Measurements from ENCODE around the gene CENPP.

The CENPP gene

DNA sequence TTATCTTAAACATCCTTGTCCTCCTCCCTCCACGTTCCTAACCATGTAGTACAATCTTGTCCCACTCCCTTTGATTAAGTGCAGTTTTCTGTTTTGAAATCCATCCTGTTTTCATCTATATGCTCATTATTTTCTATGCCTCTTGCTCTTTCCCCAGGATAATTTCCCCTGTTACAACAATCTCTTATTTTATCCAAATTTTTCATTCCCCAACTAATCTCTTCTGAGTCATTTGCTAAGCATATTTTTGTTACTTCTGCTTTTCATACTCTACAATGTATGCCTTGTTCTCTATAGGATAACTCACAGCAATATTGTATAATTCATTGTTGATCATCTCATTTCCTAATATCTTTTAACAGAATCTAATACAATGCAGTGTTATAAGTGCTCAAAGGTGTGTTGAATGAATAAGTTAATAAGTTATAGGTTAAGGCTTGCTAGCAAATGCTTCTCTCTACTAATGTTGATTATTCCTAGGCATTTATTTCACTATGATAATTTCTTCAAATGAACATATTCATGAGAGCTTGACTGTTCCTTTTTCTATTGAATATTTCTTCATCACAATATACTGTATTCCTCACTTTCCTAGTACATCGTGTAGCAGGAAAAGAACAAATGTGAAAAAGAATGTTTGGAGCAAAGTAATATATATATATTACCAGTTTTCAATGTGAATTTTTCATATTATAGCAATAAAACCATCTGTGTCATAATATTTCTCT lies 97.0 kb downstream of the CENPP start:
- Histone ChIP-seq H3K4me1 (ENCODE audit: low read length) (peaks cover 9% of the 10 kb centered on the region), H3K9me3 (ENCODE audit: insufficient read depth, low read length) (no peaks in the 10 kb centered on the region), H3K36me3 (replicated peaks; ENCODE audit: low read depth, low read length) (no peaks in the 10 kb centered on the region), H3K9ac (ENCODE audit: low read length) (no peak overlapping the region), H3K27ac (ENCODE audit: low read length) (no peak overlapping the region), H3K27me3 (ENCODE audit: low read depth, low read length) (no peaks in the 10 kb centered on the region), H2AFZ (ENCODE audit: low read depth, low read length) (no peak overlapping the region), H3K79me2 (ENCODE audit: low read length) (no peaks in the 10 kb centered on the region), H4K20me1 (ENCODE audit: insufficient read depth, low read length) (no peaks in the 10 kb centered on the region), H3K4me3 (ENCODE audit: low read length) (no peak overlapping the region), H3K4me2 (ENCODE audit: low read length) (peak overlapping the region; percentile 11; the same call in 1 of the 2 replicates)
- TF ChIP-seq EZH2phosphoT487 (IDR thresholded peaks at IDR 0.05; ENCODE audit: low read depth): no peak
- no peak for TF ChIP-seq CTCF (IDR thresholded peaks at IDR 0.05; ENCODE audit: low read depth, low read length)

GRCh38 chr9:92423612-92424011 lies 97.9 kb downstream of the CENPP start:
- H4K20me1 ChIP-seq (ENCODE audit: insufficient read depth, low read length): no peaks in the 10 kb centered on the region
- H3K9ac ChIP-seq (ENCODE audit: low read length): no peak overlapping the region
- H3K79me2 ChIP-seq (ENCODE audit: low read length): no peaks in the 10 kb centered on the region
- no peak overlapping the region for H3K27ac ChIP-seq (ENCODE audit: low read length)
- no peak overlapping the region for H3K4me3 ChIP-seq (ENCODE audit: low read length)
- H3K9me3 ChIP-seq (ENCODE audit: insufficient read depth, low read length): no peaks in the 10 kb centered on the region
- H2AFZ ChIP-seq (ENCODE audit: low read depth, low read length): no peak overlapping the region
- no peak for TF ChIP-seq EZH2phosphoT487 (IDR thresholded peaks at IDR 0.05; ENCODE audit: low read depth)
- TF ChIP-seq CTCF (IDR thresholded peaks at IDR 0.05; ENCODE audit: low read depth, low read length): no peak
- no peaks in the 10 kb centered on the region for H3K36me3 ChIP-seq (replicated peaks; ENCODE audit: low read depth, low read length)
- H3K4me2 ChIP-seq (ENCODE audit: low read length): no peak overlapping the region
- no peaks in the 10 kb centered on the region for H3K27me3 ChIP-seq (ENCODE audit: low read depth, low read length)
- H3K4me1 ChIP-seq (ENCODE audit: low read length): peaks cover 9% of the 10 kb centered on the region

- Histone ChIP-seq H3K4me3 (ENCODE audit: low read length) (no peak within 1 kb of the TSS), H4K20me1 (ENCODE audit: insufficient read depth, low read length) (no peaks in the 10 kb centered on the region), H2AFZ (ENCODE audit: low read depth, low read length) (no peak within 1 kb of the TSS), H3K27ac (ENCODE audit: low read length) (no peak within 1 kb of the TSS), H3K9me3 (ENCODE audit: insufficient read depth, low read length) (no peaks in the 10 kb centered on the region), H3K4me2 (ENCODE audit: low read length) (no peak within 1 kb of the TSS), H3K36me3 (replicated peaks; ENCODE audit: low read depth, low read length) (no peaks in the 10 kb centered on the region), H3K79me2 (ENCODE audit: low read length) (no peaks in the 10 kb centered on the region), H3K27me3 (ENCODE audit: low read depth, low read length) (no peaks in the 10 kb centered on the region), H3K4me1 (ENCODE audit: low read length) (peaks cover 9% of the 10 kb centered on the region), H3K9ac (ENCODE audit: low read length) (no peak within 1 kb of the TSS)
- TF ChIP-seq CTCF (IDR thresholded peaks at IDR 0.05; ENCODE audit: low read depth, low read length): no peak
- no peak for TF ChIP-seq EZH2phosphoT487 (IDR thresholded peaks at IDR 0.05; ENCODE audit: low read depth)
Observed at GRCh38 chr9:92424340-92424739, 98.6 kb downstream of the CENPP start, which contains the start of gene OMD. TSS of gene OMD (minus strand) at chr9:92424471. CDS start at chr9:92417558, 6,913 bp downstream.

DNA sequence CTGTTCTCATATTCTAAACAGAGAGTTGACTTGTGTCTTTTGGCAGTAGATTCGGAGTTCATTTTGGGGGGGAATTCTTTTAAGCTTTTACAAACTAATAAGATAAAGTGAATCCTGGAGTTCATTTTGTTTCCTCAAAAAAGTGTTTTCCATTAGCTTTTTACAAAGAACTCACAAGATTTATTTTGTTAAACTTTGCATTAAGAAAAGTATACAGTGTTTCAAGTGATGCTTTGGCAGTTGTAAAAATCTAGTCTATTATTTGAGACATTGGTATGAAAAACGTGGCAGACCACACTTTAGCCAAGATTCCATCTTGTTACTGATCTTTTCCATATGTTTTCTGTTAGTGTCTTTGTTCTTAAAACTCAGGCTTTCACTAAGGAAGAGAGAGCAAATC lies 99.7 kb downstream of the CENPP start:
- Histone ChIP-seq H3K4me3 (ENCODE audit: low read length) (no peak overlapping the region), H3K27ac (ENCODE audit: low read length) (no peak overlapping the region), H3K79me2 (ENCODE audit: low read length) (no peaks in the 10 kb centered on the region), H3K36me3 (replicated peaks; ENCODE audit: low read depth, low read length) (no peaks in the 10 kb centered on the region), H3K27me3 (ENCODE audit: low read depth, low read length) (no peaks in the 10 kb centered on the region), H3K9me3 (ENCODE audit: insufficient read depth, low read length) (no peaks in the 10 kb centered on the region), H2AFZ (ENCODE audit: low read depth, low read length) (no peak overlapping the region), H3K4me1 (ENCODE audit: low read length) (peaks cover 9% of the 10 kb centered on the region), H4K20me1 (ENCODE audit: insufficient read depth, low read length) (no peaks in the 10 kb centered on the region), H3K9ac (ENCODE audit: low read length) (no peak overlapping the region), H3K4me2 (ENCODE audit: low read length) (no peak overlapping the region)
- TF ChIP-seq EZH2phosphoT487 (IDR thresholded peaks at IDR 0.05; ENCODE audit: low read depth) (no peak), CTCF (IDR thresholded peaks at IDR 0.05; ENCODE audit: low read depth, low read length) (no peak)
